ENCODE measurements around the gene AQP12B. TPM values are rescaled to one million over a fixed set of nuclear protein-coding genes. Genes with fewer than 3 reads are reported as not detected.
"Not testable (repeated sequence)": the region's sequence is repeated elsewhere in the genome, so short reads cannot be mapped to it uniquely, and the experiment has no call there.

The AQP12B gene
- total and polyA plus RNA-seq, 10 of the 15 experiments (the other 5 are each of a cell fraction or from before 2014, with no cell fraction given), result not detected

GRCh38 chr2:240675345-240675744 lies 7.3 kb downstream of the AQP12B start:
- FAIRE-seq (peak; percentile 89), ATAC-seq (peak; percentile 41; the same call in 1 of the 3 replicates)
- BruUV-seq (replicated peaks); H3K27ac ChIP-seq (ENCODE audit: control insufficient read depth, insufficient read depth); SMC1A ChIA-PET (ENCODE audit: uncharacterized antibody, unreplicated experiment); DNase-seq (ENCODE audit: low read depth, low spot score); H3K9me3 ChIP-seq (replicated peaks; ENCODE audit: control insufficient read depth, insufficient read depth, low read length); H3K36me3 ChIP-seq (ENCODE audit: control insufficient read depth in 2 of 2, insufficient read depth in 2 of 2, low read length in 1 of 2); H4K20me1 ChIP-seq (ENCODE audit: control insufficient read depth, insufficient read depth); RAD21 ChIA-PET (ENCODE audit: unreplicated experiment); H3K27me3 ChIP-seq (replicated peaks in 1 of 2; ENCODE audit: control insufficient read depth in 2 of 2, insufficient read depth in 2 of 2, low read length in 1 of 2); intact Hi-C loops (cut with micrococcal nuclease; ENCODE audit: unreplicated experiment); H3K9ac ChIP-seq (ENCODE audit: control insufficient read depth, insufficient read depth, low read length); CTCF ChIA-PET; H3K79me2 ChIP-seq (ENCODE audit: control insufficient read depth, insufficient read depth, low read length); H3K4me1 ChIP-seq (ENCODE audit: control insufficient read depth, insufficient read depth, low read length); H3K4me2 ChIP-seq (ENCODE audit: control insufficient read depth, insufficient read depth); H2AFZ ChIP-seq (ENCODE audit: control insufficient read depth, low read depth, low read length); in situ Hi-C loops (cut with MboI); POLR2A ChIA-PET; H3K4me3 ChIP-seq: not testable (repeated sequence)
- WGBS (ENCODE audit: insufficient coverage, insufficient replicate concordance, low lambda C conversion rate, missing lambda C conversion rate), result no CpG with 5 or more reads among the region's 24 CpGs

GRCh38 chr2:240674461-240675184 lies 8.1 kb downstream of the AQP12B start:
- H3K9ac ChIP-seq (ENCODE audit: control insufficient read depth, insufficient read depth, low read length); H3K4me1 ChIP-seq (ENCODE audit: control insufficient read depth, insufficient read depth, low read length); in situ Hi-C loops (cut with MboI); H3K4me3 ChIP-seq; FAIRE-seq; H2AFZ ChIP-seq (ENCODE audit: control insufficient read depth, low read depth, low read length); BruUV-seq (replicated peaks); RAD21 ChIA-PET (ENCODE audit: unreplicated experiment); ATAC-seq; H3K27ac ChIP-seq (ENCODE audit: control insufficient read depth, insufficient read depth); H3K79me2 ChIP-seq (ENCODE audit: control insufficient read depth, insufficient read depth, low read length); H3K27me3 ChIP-seq (replicated peaks in 1 of 2; ENCODE audit: control insufficient read depth in 2 of 2, insufficient read depth in 2 of 2, low read length in 1 of 2); intact Hi-C loops (cut with micrococcal nuclease; ENCODE audit: unreplicated experiment); POLR2A ChIA-PET; DNase-seq (ENCODE audit: low read depth, low spot score); SMC1A ChIA-PET (ENCODE audit: uncharacterized antibody, unreplicated experiment); H3K9me3 ChIP-seq (replicated peaks; ENCODE audit: control insufficient read depth, insufficient read depth, low read length); H3K36me3 ChIP-seq (ENCODE audit: control insufficient read depth in 2 of 2, insufficient read depth in 2 of 2, low read length in 1 of 2); H4K20me1 ChIP-seq (ENCODE audit: control insufficient read depth, insufficient read depth); H3K4me2 ChIP-seq (ENCODE audit: control insufficient read depth, insufficient read depth); CTCF ChIA-PET: not testable (repeated sequence)
- WGBS (ENCODE audit: insufficient coverage, insufficient replicate concordance, low lambda C conversion rate, missing lambda C conversion rate), result 20% methylated on average over 9 of the region's 16 CpGs
